ENCODE measurements around the gene GPRIN3.

The GPRIN3 gene

DNA sequence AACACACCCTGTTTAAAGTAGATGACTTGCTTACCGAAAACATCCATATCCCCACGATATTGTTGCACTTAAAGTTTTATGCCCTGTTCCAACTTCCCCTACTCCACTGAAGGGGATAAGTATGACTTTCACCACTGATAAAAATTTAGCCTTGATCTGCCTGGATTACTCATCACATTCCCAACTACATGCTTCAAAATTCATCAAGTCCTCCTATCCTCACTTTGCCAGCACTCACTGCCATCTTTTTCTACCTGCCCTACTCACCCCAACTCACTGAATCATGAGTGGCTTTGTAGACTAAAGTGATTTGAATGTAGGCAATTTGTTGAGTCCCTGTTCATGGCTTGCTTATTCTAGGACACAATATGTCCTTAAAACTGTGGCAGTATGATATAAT lies 12.2 kb upstream of the GPRIN3 start:
- H3K9me3 ChIP-seq (ENCODE audit: control insufficient read depth, insufficient read depth, low read depth, low read length), result no peaks in the 10 kb centered on the region
- no peak overlapping the region for H3K27ac ChIP-seq (ENCODE audit: extremely low read depth, low read depth, low read length)
- H3K4me1 ChIP-seq (ENCODE audit: control insufficient read depth, insufficient read depth, low read length), result no peaks in the 10 kb centered on the region
- H3K4me3 ChIP-seq (ENCODE audit: low read depth, low read length), result no peak overlapping the region
- H3K36me3 ChIP-seq (ENCODE audit: control insufficient read depth in 2 of 2, insufficient read depth in 1 of 2, low read length in 2 of 2), result no peaks in the 10 kb centered on the region
- ChIA-PET CTCF (no interaction called here), POLR2A (no interaction called here)
- TF ChIP-seq, protein P1, sequence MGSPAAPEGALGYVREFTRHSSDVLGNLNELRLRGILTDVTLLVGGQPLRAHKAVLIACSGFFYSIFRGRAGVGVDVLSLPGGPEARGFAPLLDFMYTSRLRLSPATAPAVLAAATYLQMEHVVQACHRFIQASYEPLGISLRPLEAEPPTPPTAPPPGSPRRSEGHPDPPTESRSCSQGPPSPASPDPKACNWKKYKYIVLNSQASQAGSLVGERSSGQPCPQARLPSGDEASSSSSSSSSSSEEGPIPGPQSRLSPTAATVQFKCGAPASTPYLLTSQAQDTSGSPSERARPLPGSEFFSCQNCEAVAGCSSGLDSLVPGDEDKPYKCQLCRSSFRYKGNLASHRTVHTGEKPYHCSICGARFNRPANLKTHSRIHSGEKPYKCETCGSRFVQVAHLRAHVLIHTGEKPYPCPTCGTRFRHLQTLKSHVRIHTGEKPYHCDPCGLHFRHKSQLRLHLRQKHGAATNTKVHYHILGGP (tag by site-specific recombination; IDR thresholded peaks at IDR 0.05), result no peak
- TF ChIP-seq MZF1 (tag by site-specific recombination; IDR thresholded peaks at IDR 0.05; ENCODE audit: borderline replicate concordance), result 0 out of 2 replicates have a peak, but pooled peaks have one; percentile 28

DNA sequence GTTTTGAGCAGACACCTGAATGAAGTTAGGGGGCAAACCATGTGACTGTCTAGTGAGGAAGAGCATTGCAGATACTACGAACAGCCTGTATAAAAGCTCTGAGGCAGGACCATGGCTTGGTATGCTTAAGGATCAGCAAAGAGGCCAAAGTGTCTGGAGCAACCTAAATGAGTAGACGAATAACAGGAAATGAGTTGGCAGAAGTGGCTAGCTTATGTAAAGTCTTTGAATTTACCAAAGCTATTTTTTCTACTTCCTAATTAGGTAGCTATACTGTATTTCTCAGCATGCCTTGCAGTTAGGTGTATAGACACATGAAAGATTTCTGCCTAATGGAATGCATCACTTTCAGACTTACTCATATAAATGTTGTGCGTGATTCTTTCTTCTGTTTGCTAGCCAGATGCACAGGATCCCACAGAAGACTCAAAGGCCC lies 9.3 kb upstream of the GPRIN3 start:
- no peak overlapping the region for H3K27ac ChIP-seq (ENCODE audit: extremely low read depth, low read depth, low read length)
- POLR2A ChIA-PET, result no interaction called here
- TF ChIP-seq ZNF843 (tag by site-specific recombination; IDR thresholded peaks at IDR 0.05) (no peak), ZSCAN30 (tag by site-specific recombination; IDR thresholded peaks at IDR 0.05) (no peak), ZNF707 (tag by site-specific recombination; IDR thresholded peaks at IDR 0.05) (no peak), PRDM1 (tag by site-specific recombination; IDR thresholded peaks at IDR 0.05) (no peak), KLF1 (tag by site-specific recombination; IDR thresholded peaks at IDR 0.05) (no peak), ZFP37 (tag by site-specific recombination; IDR thresholded peaks at IDR 0.05) (no peak), ZNF114 (tag by site-specific recombination; IDR thresholded peaks at IDR 0.05) (no peak), ZNF510 (tag by site-specific recombination; IDR thresholded peaks at IDR 0.05; ENCODE audit: insufficient replicate concordance) (no peak), HOXC10 (CRISPR knock-in tag; IDR thresholded peaks at IDR 0.05) (no peak), ZXDB (tag by site-specific recombination; IDR thresholded peaks at IDR 0.05) (no peak), PRDM10 (tag by site-specific recombination; IDR thresholded peaks at IDR 0.05) (no peak)
- TF ChIP-seq, protein P2, sequence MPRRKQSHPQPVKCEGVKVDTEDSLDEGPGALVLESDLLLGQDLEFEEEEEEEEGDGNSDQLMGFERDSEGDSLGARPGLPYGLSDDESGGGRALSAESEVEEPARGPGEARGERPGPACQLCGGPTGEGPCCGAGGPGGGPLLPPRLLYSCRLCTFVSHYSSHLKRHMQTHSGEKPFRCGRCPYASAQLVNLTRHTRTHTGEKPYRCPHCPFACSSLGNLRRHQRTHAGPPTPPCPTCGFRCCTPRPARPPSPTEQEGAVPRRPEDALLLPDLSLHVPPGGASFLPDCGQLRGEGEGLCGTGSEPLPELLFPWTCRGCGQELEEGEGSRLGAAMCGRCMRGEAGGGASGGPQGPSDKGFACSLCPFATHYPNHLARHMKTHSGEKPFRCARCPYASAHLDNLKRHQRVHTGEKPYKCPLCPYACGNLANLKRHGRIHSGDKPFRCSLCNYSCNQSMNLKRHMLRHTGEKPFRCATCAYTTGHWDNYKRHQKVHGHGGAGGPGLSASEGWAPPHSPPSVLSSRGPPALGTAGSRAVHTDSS (tag by site-specific recombination; IDR thresholded peaks at IDR 0.05), result no peak
- TF ChIP-seq, protein P3, sequence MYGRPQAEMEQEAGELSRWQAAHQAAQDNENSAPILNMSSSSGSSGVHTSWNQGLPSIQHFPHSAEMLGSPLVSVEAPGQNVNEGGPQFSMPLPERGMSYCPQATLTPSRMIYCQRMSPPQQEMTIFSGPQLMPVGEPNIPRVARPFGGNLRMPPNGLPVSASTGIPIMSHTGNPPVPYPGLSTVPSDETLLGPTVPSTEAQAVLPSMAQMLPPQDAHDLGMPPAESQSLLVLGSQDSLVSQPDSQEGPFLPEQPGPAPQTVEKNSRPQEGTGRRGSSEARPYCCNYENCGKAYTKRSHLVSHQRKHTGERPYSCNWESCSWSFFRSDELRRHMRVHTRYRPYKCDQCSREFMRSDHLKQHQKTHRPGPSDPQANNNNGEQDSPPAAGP (tag by site-specific recombination; IDR thresholded peaks at IDR 0.05), result no peak
- TF ChIP-seq, protein P4, sequence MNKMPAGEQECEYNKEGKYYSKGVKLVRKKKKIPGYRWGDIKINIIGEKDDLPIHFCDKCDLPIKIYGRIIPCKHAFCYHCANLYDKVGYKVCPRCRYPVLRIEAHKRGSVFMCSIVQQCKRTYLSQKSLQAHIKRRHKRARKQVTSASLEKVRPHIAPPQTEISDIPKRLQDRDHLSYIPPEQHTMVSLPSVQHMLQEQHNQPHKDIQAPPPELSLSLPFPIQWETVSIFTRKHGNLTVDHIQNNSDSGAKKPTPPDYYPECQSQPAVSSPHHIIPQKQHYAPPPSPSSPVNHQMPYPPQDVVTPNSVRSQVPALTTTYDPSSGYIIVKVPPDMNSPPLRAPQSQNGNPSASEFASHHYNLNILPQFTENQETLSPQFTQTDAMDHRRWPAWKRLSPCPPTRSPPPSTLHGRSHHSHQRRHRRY (tag by site-specific recombination; IDR thresholded peaks at IDR 0.05), result no peak
- TF ChIP-seq, protein P5, sequence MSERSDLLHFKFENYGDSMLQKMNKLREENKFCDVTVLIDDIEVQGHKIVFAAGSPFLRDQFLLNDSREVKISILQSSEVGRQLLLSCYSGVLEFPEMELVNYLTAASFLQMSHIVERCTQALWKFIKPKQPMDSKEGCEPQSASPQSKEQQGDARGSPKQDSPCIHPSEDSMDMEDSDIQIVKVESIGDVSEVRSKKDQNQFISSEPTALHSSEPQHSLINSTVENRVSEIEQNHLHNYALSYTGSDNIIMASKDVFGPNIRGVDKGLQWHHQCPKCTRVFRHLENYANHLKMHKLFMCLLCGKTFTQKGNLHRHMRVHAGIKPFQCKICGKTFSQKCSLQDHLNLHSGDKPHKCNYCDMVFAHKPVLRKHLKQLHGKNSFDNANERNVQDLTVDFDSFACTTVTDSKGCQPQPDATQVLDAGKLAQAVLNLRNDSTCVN (tag by site-specific recombination; optimal IDR thresholded peaks at IDR 0.05), result no peak
- CTCF ChIA-PET, result no interaction called here
- no peaks in the 10 kb centered on the region for H3K9me3 ChIP-seq (ENCODE audit: control insufficient read depth, insufficient read depth, low read depth, low read length)
- no peak overlapping the region for H3K4me3 ChIP-seq (ENCODE audit: low read depth, low read length)
- no peaks in the 10 kb centered on the region for H3K4me1 ChIP-seq (ENCODE audit: control insufficient read depth, insufficient read depth, low read length)
- H3K36me3 ChIP-seq (ENCODE audit: control insufficient read depth in 2 of 2, insufficient read depth in 1 of 2, low read length in 2 of 2), result no peaks in the 10 kb centered on the region

Data from HEK293 (cell line).